Small intestine (tissue), 7 donors: ENCODE results near the gene BMPR1A. TPM values are rescaled to one million over a fixed set of nuclear protein-coding genes. Genes with fewer than 3 reads are reported as not detected.

Experiments used
- DNase-seq, 2 donors: peaks; one replicate each; pipeline versions ENCODE4 v3.0.0 to v3.0.0-alpha.2; 2013
- FAIRE-seq: peaks from 2 replicates; lab custom pipeline; 2012; peaks lifted over from hg19 to GRCh38; lab: Jason Lieb, UNC
- H3K27ac ChIP-seq, 3 donors: one replicate each; pipeline ENCODE4 v1.5.1; 2013; ENCODE audit warnings: low read length in 2 of 3, mild to moderate bottlenecking in 2 of 3, control low read depth in 1 of 3, inconsistent platforms in 1 of 3, low read depth in 1 of 3, moderate library complexity in 1 of 3
- H3K27me3 ChIP-seq, 3 donors: one replicate each; pipeline ENCODE4 v1.6.1; 2013; ENCODE audit warnings: low read length in 3 of 3, inconsistent platforms in 1 of 3; ENCODE audit not compliant: control insufficient read depth in 3 of 3, insufficient read depth in 3 of 3
- H3K36me3 ChIP-seq, 3 donors: one replicate each; pipeline ENCODE4 v1.6.1; 2013; ENCODE audit warnings: low read length in 3 of 3, inconsistent platforms in 1 of 3, low read depth in 1 of 3, mild to moderate bottlenecking in 1 of 3, moderate library complexity in 1 of 3; ENCODE audit not compliant: control insufficient read depth in 3 of 3, insufficient read depth in 2 of 3
- H3K4me1 ChIP-seq, 3 donors: one replicate each; pipeline ENCODE4 v1.6.1; 2013; ENCODE audit warnings: low read length in 2 of 3, inconsistent platforms in 1 of 3, low read depth in 1 of 3, mild to moderate bottlenecking in 1 of 3, moderate library complexity in 1 of 3; ENCODE audit not compliant: control insufficient read depth in 3 of 3, insufficient read depth in 2 of 3
- H3K4me3 ChIP-seq, 3 donors: one replicate each; pipeline ENCODE4 v1.5.1; 2013; ENCODE audit warnings: low read length in 3 of 3, control low read depth in 1 of 3, inconsistent platforms in 1 of 3, low read depth in 1 of 3, mild to moderate bottlenecking in 1 of 3, moderate library complexity in 1 of 3
- H3K9me3 ChIP-seq, 2 donors: one replicate each; pipeline ENCODE4 v1.6.1; 2013; ENCODE audit warnings: low read depth in 1 of 2, low read length in 1 of 2; ENCODE audit not compliant: control insufficient read depth in 2 of 2, insufficient read depth in 1 of 2
- WGBS, 3 donors: extraction: QIAGEN DNeasy Blood & Tissue Kit; methylation state at CpG; one replicate each; pipeline ENCODE4 v1.1.7; 2013; 5-methylcytosine and 5-hydroxymethylcytosine counted together
- polyA plus RNA-seq, 4 donors: library from polyadenylated mRNA; stranded (reverse) in 3 of 4; unstranded in 1 of 4; fragments of 200-250 nt in 3 of 4; fragments of 120-200 nt in 1 of 4; gene quantifications; one replicate each; pipeline versions ENCODE4 v1.2.1 to v1.2.3, GENCODE V29; 2013
- donor health status: healthy with polysubstance abuse.
- donor health status: control.
- donor health status: control.
- donor health status: Bipolar disorder and iron deficiency.
- donor health status: healthy.

The BMPR1A gene
- polyA plus RNA-seq, 4 donors, result 3.4 to 40.2 (median 9.8) TPM

DNA sequence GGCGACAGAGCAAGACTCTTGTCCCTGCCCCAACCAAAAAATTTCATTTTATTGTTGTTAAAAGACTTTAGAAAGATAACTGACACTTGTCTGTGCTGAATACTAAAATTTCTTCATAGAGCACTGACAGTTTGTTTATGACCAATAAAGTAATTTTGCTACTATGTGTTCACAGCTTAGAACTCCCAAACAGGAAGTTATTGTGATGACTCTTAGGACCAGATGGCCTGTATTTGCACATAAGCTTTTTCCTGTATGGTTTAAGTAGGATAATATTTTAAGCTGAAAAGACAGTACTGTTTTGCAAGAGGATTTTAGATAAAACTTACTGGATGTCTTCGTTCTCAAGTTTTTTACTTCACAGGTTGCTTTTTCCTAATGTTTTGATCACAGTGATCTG is 120.3 kb downstream of the BMPR1A start:
- no peak for FAIRE-seq

DNA sequence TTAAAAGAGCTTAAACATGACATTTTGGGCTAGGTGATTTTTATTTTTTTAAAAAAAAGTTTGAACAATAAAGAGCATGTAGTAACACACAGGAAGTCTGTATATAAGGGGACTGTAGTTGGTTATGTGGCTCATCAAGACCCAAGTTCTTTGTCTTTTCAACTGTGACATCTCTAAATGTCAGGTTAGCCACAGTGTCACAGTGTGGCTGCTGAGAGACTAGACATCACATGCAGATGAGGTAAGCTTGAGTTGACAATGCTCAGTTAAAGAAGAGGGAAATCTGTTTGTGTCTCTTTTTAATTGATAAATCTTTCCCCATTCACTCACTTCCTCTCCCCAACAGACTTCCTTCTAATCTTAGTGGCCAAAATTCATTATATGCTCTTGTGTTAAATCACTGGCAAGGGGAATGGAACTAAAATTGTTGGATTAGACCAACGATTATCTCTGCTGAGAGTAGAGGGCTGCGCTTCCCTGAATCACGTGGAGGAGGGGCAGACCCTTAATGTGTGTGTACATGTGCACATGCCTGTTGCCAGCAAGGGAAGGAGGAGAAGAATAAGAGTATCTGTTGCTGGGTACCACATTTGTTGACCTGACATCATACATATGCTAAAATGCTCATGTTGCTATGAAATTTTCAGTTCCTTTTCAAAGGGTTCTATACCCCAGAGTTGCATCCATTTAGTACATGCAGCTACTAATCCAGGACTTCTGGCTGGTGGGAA is 122.7 kb downstream of the BMPR1A start:
- Histone ChIP-seq H3K27me3 (no peaks in the 10 kb centered on the region), H3K36me3 (peaks cover 0 to 12% (median 0%) of the 10 kb centered on the region in 3 donors), H3K9me3 (no peaks in the 10 kb centered on the region), H3K4me3 (no peak overlapping the region), H3K4me1 (no peaks in the 10 kb centered on the region), H3K27ac (no peak overlapping the region)
- WGBS, 3 donors, result 68 to 91% (median 69%) methylated on average over 3 of the region's 3 CpGs
- FAIRE-seq (no peak), DNase-seq (no peak)

More for the DNA sequence above, 120.3 kb downstream of the BMPR1A start:
- H3K36me3 ChIP-seq, result peaks cover 0 to 15% (median 0%) of the 10 kb centered on the region in 3 donors
- H3K4me3 ChIP-seq, result no peak overlapping the region
- no peaks in the 10 kb centered on the region for H3K4me1 ChIP-seq
- no peaks in the 10 kb centered on the region for H3K27me3 ChIP-seq
- WGBS, 3 donors, result 81 to 94% (median 86%) methylated on average over 2 of the region's 2 CpGs
- no peaks in the 10 kb centered on the region for H3K9me3 ChIP-seq
- peak; percentile 13 to 23 for DNase-seq
- no peak overlapping the region for H3K27ac ChIP-seq

DNA sequence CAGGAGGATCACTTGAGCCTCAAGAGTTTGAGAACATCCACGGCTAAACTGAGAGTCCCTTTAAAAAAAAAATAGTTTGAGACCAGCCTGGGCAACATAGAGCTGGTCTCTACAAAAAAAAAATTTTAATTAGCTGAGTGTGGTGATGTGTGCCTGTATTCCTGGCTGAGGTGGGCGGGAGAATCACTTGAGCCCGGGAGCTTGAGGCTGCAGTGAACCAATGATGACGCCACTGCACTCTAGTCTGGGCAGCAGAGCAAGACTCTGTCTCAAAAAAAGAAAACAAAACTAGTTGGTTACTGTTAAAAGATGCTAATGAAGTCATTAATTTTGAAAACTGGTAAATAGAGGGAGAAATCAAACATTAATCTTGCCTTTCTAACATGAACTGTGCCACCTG is 124.6 kb downstream of the BMPR1A start:
- H3K9me3 ChIP-seq, result no peaks in the 10 kb centered on the region
- no peaks in the 10 kb centered on the region for H3K4me1 ChIP-seq
- no peaks in the 10 kb centered on the region for H3K27me3 ChIP-seq
- peaks cover 0 to 13% (median 0%) of the 10 kb centered on the region in 3 donors for H3K36me3 ChIP-seq
- FAIRE-seq (no peak), DNase-seq (no peak)
- WGBS, 3 donors, result 94 to 95% (median 94%) methylated on average over 4 of the region's 4 CpGs
- H3K4me3 ChIP-seq, result no peak overlapping the region
- H3K27ac ChIP-seq, result no peak overlapping the region

DNA sequence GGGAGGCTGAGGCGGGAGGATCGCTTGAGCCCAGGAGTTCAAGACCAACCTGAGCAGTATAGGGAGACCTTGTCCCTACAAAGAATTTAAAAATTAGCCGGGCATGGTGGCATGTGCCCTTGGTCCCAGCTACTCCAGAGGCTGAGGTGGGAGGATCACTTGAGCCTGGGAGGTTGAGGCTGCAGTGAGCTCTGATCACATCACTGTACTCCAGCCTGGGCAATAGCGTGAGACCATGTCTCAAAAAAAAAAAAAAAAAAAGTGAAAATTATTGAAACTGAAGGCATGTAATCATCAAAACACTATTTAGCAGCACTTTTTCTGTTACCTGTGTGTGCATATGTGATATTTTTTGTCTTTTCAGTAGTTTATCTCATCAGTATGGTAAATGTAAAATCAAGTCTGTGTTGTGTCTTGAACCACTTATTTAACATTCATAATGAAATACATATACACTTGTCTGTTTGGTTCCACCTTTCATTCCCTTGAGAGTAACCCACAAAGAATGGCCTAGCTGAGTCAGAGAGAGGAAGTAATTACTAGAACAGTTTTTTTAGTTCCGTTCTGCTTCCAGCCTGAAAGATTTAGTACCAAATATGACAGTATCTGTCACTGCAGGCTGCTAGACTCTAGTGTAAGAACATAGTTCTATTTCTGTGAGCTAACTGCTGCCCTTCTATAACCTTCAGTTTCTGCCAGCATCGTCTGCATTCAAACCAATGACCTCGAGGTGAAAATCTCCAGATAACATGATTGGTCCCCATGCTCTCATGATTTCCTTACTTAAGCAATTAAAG is 132.4 kb downstream of the BMPR1A start:
- FAIRE-seq (no peak), DNase-seq (no peak)
- H3K36me3 ChIP-seq, result peaks cover 0 to 29% (median 0%) of the 10 kb centered on the region in 3 donors
- H3K27ac ChIP-seq, result no peak overlapping the region
- 67 to 78% (median 71%) methylated on average over 7 of the region's 7 CpGs for WGBS, 3 donors
- H3K4me3 ChIP-seq, result no peak overlapping the region
- H3K4me1 ChIP-seq, result peaks cover 0 to 4% (median 0%) of the 10 kb centered on the region in 3 donors
- no peaks in the 10 kb centered on the region for H3K27me3 ChIP-seq
- no peaks in the 10 kb centered on the region for H3K9me3 ChIP-seq

DNA sequence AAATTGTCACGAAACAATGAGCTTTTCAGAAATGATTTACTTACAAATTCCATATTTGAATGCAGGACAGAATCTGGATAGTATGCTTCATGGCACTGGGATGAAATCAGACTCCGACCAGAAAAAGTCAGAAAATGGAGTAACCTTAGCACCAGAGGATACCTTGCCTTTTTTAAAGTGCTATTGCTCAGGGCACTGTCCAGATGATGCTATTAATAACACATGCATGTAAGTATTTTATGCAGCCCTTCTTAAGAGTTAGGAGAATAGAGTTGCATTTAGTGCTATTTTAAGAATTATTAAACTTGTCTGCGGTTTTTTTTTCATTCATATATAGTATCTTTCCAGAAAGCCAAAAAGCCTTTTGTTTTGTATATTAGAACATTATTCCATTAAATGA is 133.6 kb downstream of the BMPR1A start:
- no peak overlapping the region for H3K27ac ChIP-seq
- FAIRE-seq (no peak), DNase-seq (no peak)

DNA sequence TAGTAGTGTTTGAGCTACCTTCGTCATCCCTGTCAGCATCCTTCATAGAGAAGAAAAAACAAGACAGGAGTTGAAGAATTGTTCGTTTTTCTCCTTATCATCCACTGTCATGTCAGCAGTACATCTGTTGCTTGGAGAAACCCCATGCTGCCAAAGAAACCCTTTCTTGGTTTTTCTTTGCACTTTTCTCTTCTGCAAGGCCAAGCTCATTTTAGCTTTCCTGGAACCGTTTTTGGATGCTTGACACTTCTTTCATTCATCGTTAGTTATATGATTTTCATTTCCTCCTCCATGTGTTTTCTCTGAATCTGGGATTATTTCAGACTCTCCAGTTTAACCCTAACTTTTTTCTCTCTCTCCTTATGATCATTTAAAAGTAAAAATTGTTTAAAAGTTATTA is 142.1 kb downstream of the BMPR1A start:
- FAIRE-seq (no peak), DNase-seq (no peak)
- Histone ChIP-seq H3K9me3 (no peaks in the 10 kb centered on the region), H3K36me3 (peaks cover 2 to 16% (median 3%) of the 10 kb centered on the region in 3 donors), H3K4me1 (peaks cover 0 to 9% (median 0%) of the 10 kb centered on the region in 3 donors), H3K27me3 (no peaks in the 10 kb centered on the region), H3K4me3 (no peak overlapping the region), H3K27ac (no peak overlapping the region)
- WGBS, 3 donors, result 63 to 78% (median 75%) methylated on average over 4 of the region's 4 CpGs

More for the DNA sequence above, 133.6 kb downstream of the BMPR1A start:
- Histone ChIP-seq H3K27me3 (no peaks in the 10 kb centered on the region), H3K4me3 (no peak overlapping the region), H3K4me1 (peaks cover 0 to 4% (median 0%) of the 10 kb centered on the region in 3 donors), H3K36me3 (peaks cover 0 to 25% (median 0%) of the 10 kb centered on the region in 3 donors), H3K9me3 (no peaks in the 10 kb centered on the region)
- 72 to 75% (median 75%) methylated on average over 3 of the region's 3 CpGs for WGBS, 3 donors

DNA sequence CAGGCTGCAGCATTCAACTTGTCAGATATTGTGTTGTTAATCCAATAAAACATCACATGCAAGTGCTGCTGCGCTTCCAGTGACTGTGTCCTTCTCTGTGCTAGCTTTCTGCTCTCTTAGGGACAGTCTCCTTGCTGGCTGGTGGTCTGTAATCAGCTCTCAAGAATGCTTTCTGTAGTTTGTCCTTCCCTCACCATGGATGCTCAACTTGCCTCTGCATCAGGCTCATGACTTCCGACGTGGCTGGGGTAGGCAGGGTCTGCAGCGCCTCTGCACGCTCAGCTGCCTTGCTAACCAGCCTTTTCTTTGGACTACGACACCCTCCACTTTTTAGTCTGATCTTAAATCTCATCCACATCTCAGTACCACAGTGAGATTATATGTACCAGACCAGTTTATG is 142.7 kb downstream of the BMPR1A start:
- Histone ChIP-seq H3K4me3 (no peak overlapping the region), H3K4me1 (peaks cover 0 to 9% (median 0%) of the 10 kb centered on the region in 3 donors), H3K36me3 (peaks cover 2 to 21% (median 3%) of the 10 kb centered on the region in 3 donors), H3K27ac (no peak overlapping the region), H3K27me3 (no peaks in the 10 kb centered on the region), H3K9me3 (peaks cover 0 to 3% of the 10 kb centered on the region in 2 donors)
- WGBS, 3 donors, result 68 to 81% (median 72%) methylated on average over 6 of the region's 6 CpGs
- FAIRE-seq, result no peak
- DNase-seq, result no peak

DNA sequence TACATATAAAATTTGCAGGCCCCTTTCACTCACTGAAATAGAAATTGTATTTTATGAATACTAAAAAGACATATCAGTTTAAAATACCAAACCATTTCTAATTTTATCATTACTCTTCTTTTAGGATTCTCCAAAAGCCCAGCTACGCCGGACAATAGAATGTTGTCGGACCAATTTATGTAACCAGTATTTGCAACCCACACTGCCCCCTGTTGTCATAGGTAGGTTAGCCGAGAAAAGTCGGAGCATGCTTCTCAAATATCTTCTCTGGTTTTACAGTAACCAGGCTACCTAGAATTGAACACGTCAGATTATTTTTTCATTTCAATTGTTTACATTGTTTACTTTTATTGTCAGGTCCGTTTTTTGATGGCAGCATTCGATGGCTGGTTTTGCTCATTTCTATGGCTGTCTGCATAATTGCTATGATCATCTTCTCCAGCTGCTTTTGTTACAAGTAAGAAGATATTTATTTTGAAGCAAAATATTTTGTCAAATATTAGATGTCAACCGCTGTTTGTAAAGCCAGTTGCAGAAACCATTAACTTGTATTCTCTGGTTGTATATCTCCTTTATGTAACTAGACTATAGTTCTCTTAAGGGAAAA is 143.4 kb downstream of the BMPR1A start:
- Histone ChIP-seq H3K27me3 (no peaks in the 10 kb centered on the region), H3K4me1 (peaks cover 0 to 9% (median 0%) of the 10 kb centered on the region in 3 donors), H3K4me3 (no peak overlapping the region), H3K36me3 (peaks cover 2 to 21% (median 7%) of the 10 kb centered on the region in 3 donors), H3K9me3 (peaks cover 0 to 3% of the 10 kb centered on the region in 2 donors), H3K27ac (no peak overlapping the region)
- DNase-seq (peak; percentile 72 to 73), FAIRE-seq (peak; percentile 68)
- WGBS, 3 donors, result 13 to 18% (median 16%) methylated on average over 9 of the region's 9 CpGs
